Neural progenitor cell (in vitro differentiated cells): Measurements from ENCODE around the gene MAN2A1. TPM values are rescaled to one million over a fixed set of nuclear protein-coding genes. Genes with fewer than 3 reads are reported as not detected.

Source experiments
- DNase-seq: peaks from one replicate; pipeline ENCODE4 v3.0.0-alpha.2; 2016; ENCODE audit warnings: low spot score
- H2AFZ ChIP-seq: fragments of 200-600 bp; sonication (generic); replicated peaks from 2 replicates; pipeline ENCODE4 v1.6.1; 2016; ENCODE audit warnings: antibody characterized with exemption
- H3F3A ChIP-seq: fragments of 200-600 bp; sonication (generic); 2 replicates; pipeline ENCODE4 v1.6.1; 2016; ENCODE audit warnings: antibody characterized with exemption, low read depth
- H3K27ac ChIP-seq: fragments of 200-600 bp; sonication (generic); 2 replicates; pipeline ENCODE4 v1.5.1; 2016; ENCODE audit warnings: mild to moderate bottlenecking
- H3K27me3 ChIP-seq: fragments of 200-600 bp; sonication (generic); 2 replicates; pipeline ENCODE4 v1.6.1; 2016; ENCODE audit warnings: mild to moderate bottlenecking, moderate library complexity
- H3K36me3 ChIP-seq: fragments of 200-600 bp; sonication (generic); 2 replicates; pipeline ENCODE4 v1.5.1; 2016
- H3K4me1 ChIP-seq: fragments of 200-600 bp; sonication (generic); 2 replicates; pipeline ENCODE4 v1.6.1; 2016; ENCODE audit warnings: mixed run types
- H3K4me2 ChIP-seq: fragments of 200-600 bp; sonication (generic); 2 replicates; pipeline ENCODE4 v1.6.1; 2016
- H3K4me3 ChIP-seq: fragments of 200-600 bp; sonication (generic); 2 replicates; pipeline ENCODE4 v1.5.1; 2016
- H3K79me2 ChIP-seq: fragments of 200-600 bp; sonication (generic); 2 replicates; pipeline ENCODE4 v1.6.1; 2016; ENCODE audit warnings: low read depth
- H3K9ac ChIP-seq: fragments of 200-600 bp; sonication (generic); 2 replicates; pipeline ENCODE4 v1.6.1; 2016
- H3K9me3 ChIP-seq: fragments of 200-600 bp; sonication (generic); 2 replicates; pipeline ENCODE4 v1.5.1; 2016; ENCODE audit warnings: low read depth
- H4K20me1 ChIP-seq: fragments of 200-600 bp; sonication (generic); 2 replicates; pipeline ENCODE4 v1.6.1; 2016; ENCODE audit warnings: low read depth
- H3K27ac Mint-ChIP-seq: 3 replicates; pipeline ENCODE4 v1.8.0; 2021; ENCODE audit warnings: mixed read lengths
- H3K27me3 Mint-ChIP-seq: 2 replicates; pipeline ENCODE4 v1.8.0; 2022; ENCODE audit warnings: low read depth, mild to moderate bottlenecking, inconsistent platforms, moderate library complexity, mixed read lengths; ENCODE audit not compliant: insufficient read depth
- H3K36me3 Mint-ChIP-seq: 3 replicates; pipeline ENCODE4 v1.8.0; 2021; ENCODE audit warnings: mixed read lengths
- H3K4me1 Mint-ChIP-seq: 3 replicates; pipeline ENCODE4 v1.8.0; 2021; ENCODE audit warnings: mixed read lengths
- H3K4me3 Mint-ChIP-seq: 3 replicates; pipeline ENCODE4 v1.8.0; 2021; ENCODE audit warnings: mild to moderate bottlenecking, moderate library complexity, mixed read lengths
- H3K9me3 Mint-ChIP-seq: 3 replicates; pipeline ENCODE4 v1.8.0; 2020; ENCODE audit warnings: mixed read lengths
- CTCF ChIP-seq: fragments of 200-600 bp; sonication (generic); IDR thresholded peaks from 2 replicates; pipeline ENCODE4 v1.5.1; 2017; ENCODE audit warnings: antibody characterized with exemption, mild to moderate bottlenecking
- EZH2 ChIP-seq: fragments of 200-600 bp; sonication (generic); IDR thresholded peaks from 2 replicates; pipeline ENCODE4 v1.6.1; 2017; ENCODE audit warnings: antibody characterized with exemption, mild to moderate bottlenecking, moderate library complexity
- EZH2phosphoT487 ChIP-seq: fragments of 200-600 bp; sonication (generic); IDR thresholded peaks from 2 replicates; pipeline ENCODE4 v1.6.1; 2017; ENCODE audit warnings: antibody characterized with exemption
- total RNA-seq: library from RNA; depleted of rRNA; stranded (reverse); fragments of >200 nt; gene quantifications from 2 replicates; pipeline ENCODE4 v1.2.3, GENCODE V29; 2015; ENCODE audit warnings: low replicate concordance

MAN2A1 gene
- total RNA-seq, 1 donor from 2014 or later: 130 TPM

GRCh38 chr5:109707531-109707930, 17.8 kb downstream of the MAN2A1 start:
- H3K9ac ChIP-seq: no peak overlapping the region
- H3K4me2 ChIP-seq: no peak overlapping the region
- Mint-ChIP-seq H3K36me3 (peaks cover 37% of the 10 kb centered on the region), H3K4me1 (peaks cover 2% of the 10 kb centered on the region), H3K27me3 (no peaks in the 10 kb centered on the region), H3K27ac (no peak overlapping the region), H3K9me3 (peaks cover 6% of the 10 kb centered on the region), H3K4me3 (no peak overlapping the region)
- no peak for DNase-seq
- peaks cover 60% of the 10 kb centered on the region for H4K20me1 ChIP-seq
- H3K4me3 ChIP-seq: no peak overlapping the region
- H3K4me1 ChIP-seq: peaks cover 18% of the 10 kb centered on the region
- no peaks in the 10 kb centered on the region for H3K36me3 ChIP-seq
- no peaks in the 10 kb centered on the region for H3F3A ChIP-seq
- no peaks in the 10 kb centered on the region for H3K9me3 ChIP-seq
- no peak overlapping the region for H3K27ac ChIP-seq
- H3K79me2 ChIP-seq: peaks cover 100% of the 10 kb centered on the region
- no peaks in the 10 kb centered on the region for H3K27me3 ChIP-seq
- no peak overlapping the region for H2AFZ ChIP-seq
- no peak for TF ChIP-seq EZH2
- TF ChIP-seq EZH2phosphoT487: no peak
- TF ChIP-seq CTCF: no peak

GRCh38 chr5:109708813-109709212, 19.1 kb downstream of the MAN2A1 start:
- no peak for DNase-seq
- H3K9me3 Mint-ChIP-seq: peaks cover 6% of the 10 kb centered on the region
- Histone ChIP-seq H3K4me3 (no peak overlapping the region), H4K20me1 (peaks cover 50% of the 10 kb centered on the region), H3K9ac (no peak overlapping the region), H3K79me2 (peaks cover 100% of the 10 kb centered on the region), H3K36me3 (no peaks in the 10 kb centered on the region), H3K9me3 (no peaks in the 10 kb centered on the region), H3K4me2 (no peak overlapping the region), H3K27me3 (no peaks in the 10 kb centered on the region), H3F3A (no peaks in the 10 kb centered on the region), H3K27ac (no peak overlapping the region), H2AFZ (no peak overlapping the region), H3K4me1 (peaks cover 9% of the 10 kb centered on the region)
- H3K4me1 Mint-ChIP-seq: peaks cover 2% of the 10 kb centered on the region
- H3K36me3 Mint-ChIP-seq: peaks cover 37% of the 10 kb centered on the region
- H3K27ac Mint-ChIP-seq: no peak overlapping the region
- no peak overlapping the region for H3K4me3 Mint-ChIP-seq
- no peak for TF ChIP-seq CTCF
- TF ChIP-seq EZH2: no peak
- no peak for TF ChIP-seq EZH2phosphoT487
- H3K27me3 Mint-ChIP-seq: no peaks in the 10 kb centered on the region

GRCh38 chr5:109709225-109709624, 19.5 kb downstream of the MAN2A1 start:
- TF ChIP-seq EZH2phosphoT487 (no peak), EZH2 (no peak), CTCF (no peak)
- Mint-ChIP-seq H3K27ac (no peak overlapping the region), H3K36me3 (peaks cover 37% of the 10 kb centered on the region), H3K4me3 (no peak overlapping the region), H3K4me1 (peaks cover 2% of the 10 kb centered on the region), H3K9me3 (peaks cover 6% of the 10 kb centered on the region), H3K27me3 (no peaks in the 10 kb centered on the region)
- Histone ChIP-seq H2AFZ (no peak overlapping the region), H3K27ac (no peak overlapping the region), H3K9ac (no peak overlapping the region), H3K4me3 (no peak overlapping the region), H3K4me1 (peaks cover 9% of the 10 kb centered on the region), H3K36me3 (no peaks in the 10 kb centered on the region), H3F3A (no peaks in the 10 kb centered on the region), H3K79me2 (peaks cover 100% of the 10 kb centered on the region), H3K9me3 (no peaks in the 10 kb centered on the region), H3K27me3 (no peaks in the 10 kb centered on the region), H4K20me1 (peaks cover 46% of the 10 kb centered on the region), H3K4me2 (no peak overlapping the region)
- DNase-seq: no peak
